ENCODE data around the gene PCP4L1. TPM values are rescaled to one million over a fixed set of nuclear protein-coding genes. Genes with fewer than 3 reads are reported as not detected.

PCP4L1 gene
- total and polyA plus RNA-seq, 7 experiments from 2014 or later, result 0.15 TPM; not detected in 6

DNA sequence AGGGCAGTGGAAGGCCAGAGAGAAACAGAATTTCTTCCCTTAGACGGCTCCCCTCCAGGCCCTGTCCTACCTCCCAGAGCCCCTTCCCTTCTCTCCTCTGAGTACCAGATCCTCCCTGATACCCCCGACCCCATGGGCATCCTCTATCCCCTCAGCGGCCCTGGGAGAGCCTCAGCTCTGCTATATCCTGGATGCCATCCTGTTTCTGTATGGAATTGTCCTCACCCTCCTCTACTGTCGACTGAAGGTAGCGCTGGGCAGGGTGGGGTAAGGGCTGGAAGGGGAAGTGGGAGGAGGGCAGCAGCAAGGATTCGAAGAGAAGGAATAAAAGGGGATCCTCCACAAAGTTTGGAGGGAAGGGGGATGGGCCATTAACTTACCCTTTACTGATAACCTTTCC is 40.7 kb upstream of the PCP4L1 start:
- POLR2A ChIA-PET, result interaction anchor here (1.1 to 16.8 kb wide), 5 partner anchors 8 to 96 kb away, joined by 3 to 508 read pairs (median 16); partner anchors contain the start of genes ADAMTS4, NDUFS2, SDHC and TOMM40L
- CTCF ChIA-PET, result interaction anchor here (0.7 to 3.8 kb wide), 4 partner anchors 11 to 97 kb away, joined by 3 to 19 read pairs (median 4); partner anchors contain the start of gene SDHC
- Mint-ChIP-seq H3K36me3 (peaks cover 3 to 22% (median 16%) of the 10 kb centered on the region in 5 donors), H3K27ac (peak overlapping the region; percentile 64 to 99 (median 91)), H3K4me1 (peaks cover 31 to 66% (median 55%) of the 10 kb centered on the region in 7 donors), H3K4me3 (peak overlapping the region in 6 of 10 donors; percentile 21 to 72 (median 66)), H3K27me3 (no peaks in the 10 kb centered on the region), H3K9me3 (no peaks in the 10 kb centered on the region)
- Histone ChIP-seq H3K4me3 (ENCODE audit: low read length) (no peak overlapping the region), H3K27ac (ENCODE audit: low read depth, low read length) (peak overlapping the region; percentile 52), H3K27me3 (ENCODE audit: control insufficient read depth in 2 of 2, insufficient read depth in 2 of 2, low read length in 2 of 2) (no peaks in the 10 kb centered on the region), H3K36me3 (ENCODE audit: control insufficient read depth in 2 of 3, insufficient read depth in 3 of 3, low read length in 3 of 3) (peaks cover 0 to 21% (median 9%) of the 10 kb centered on the region in 3 experiments), H3K4me1 (ENCODE audit: control insufficient read depth in 2 of 2, insufficient read depth in 2 of 2, low read length in 2 of 2) (peaks cover 0 to 45% of the 10 kb centered on the region in 2 donors), H3K9me3 (ENCODE audit: control insufficient read depth in 2 of 3, low read length in 3 of 3) (no peaks in the 10 kb centered on the region)
- intact Hi-C loops (cut with micrococcal nuclease), result no loop called here
- ATAC-seq (no peak), DNase-seq (no peak)

DNA sequence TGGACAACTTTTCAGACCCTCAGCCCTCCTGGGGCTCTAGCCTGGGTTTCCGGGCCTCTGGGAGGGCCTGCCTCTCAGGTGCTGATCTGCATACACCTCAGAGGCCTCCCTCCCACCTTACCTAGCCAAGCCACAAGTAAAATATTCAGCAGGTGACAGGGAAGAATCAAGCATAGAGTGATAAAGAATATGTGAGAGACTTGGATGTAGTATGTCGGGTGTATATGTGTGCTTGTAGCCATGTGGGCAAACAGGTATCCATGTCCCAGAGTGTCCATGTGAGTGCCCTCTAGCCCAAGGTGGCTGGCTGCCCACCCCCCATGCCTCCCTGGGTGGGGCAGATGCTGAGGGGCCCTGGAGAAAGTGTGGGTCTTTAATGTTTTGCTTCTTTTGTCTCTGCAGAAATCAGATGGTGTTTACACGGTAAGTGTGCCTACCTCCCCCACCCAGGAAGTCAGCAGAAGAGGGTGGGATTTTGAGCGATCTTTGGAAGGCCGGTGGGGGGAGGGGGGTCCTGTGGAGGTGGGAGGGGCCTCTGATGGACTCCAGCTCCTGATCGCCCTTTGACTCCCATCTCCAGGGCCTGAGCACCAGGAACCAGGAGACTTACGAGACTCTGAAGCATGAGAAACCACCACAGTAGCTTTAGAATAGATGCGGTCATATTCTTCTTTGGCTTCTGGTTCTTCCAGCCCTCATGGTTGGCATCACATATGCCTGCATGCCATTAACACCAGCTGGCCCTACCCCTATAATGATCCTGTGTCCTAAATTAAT is 40.1 kb upstream of the PCP4L1 start:
- Mint-ChIP-seq H3K27me3 (no peaks in the 10 kb centered on the region), H3K4me1 (peaks cover 31 to 69% (median 60%) of the 10 kb centered on the region in 7 donors), H3K9me3 (no peaks in the 10 kb centered on the region), H3K4me3 (peak overlapping the region in 9 of 10 donors; percentile 21 to 72 (median 65)), H3K27ac (peak overlapping the region; percentile 64 to 99 (median 91)), H3K36me3 (peaks cover 0 to 15% (median 10%) of the 10 kb centered on the region in 5 donors)
- ATAC-seq (no peak), DNase-seq (peak in 3 of 9 donors; percentile 16 to 29 (median 27))
- Histone ChIP-seq H3K4me3 (ENCODE audit: low read length) (peak overlapping the region; percentile 19), H3K9me3 (ENCODE audit: control insufficient read depth in 2 of 3, low read length in 3 of 3) (no peaks in the 10 kb centered on the region), H3K4me1 (ENCODE audit: control insufficient read depth in 2 of 2, insufficient read depth in 2 of 2, low read length in 2 of 2) (peaks cover 0 to 45% of the 10 kb centered on the region in 2 donors), H3K27me3 (ENCODE audit: control insufficient read depth in 2 of 2, insufficient read depth in 2 of 2, low read length in 2 of 2) (no peaks in the 10 kb centered on the region), H3K27ac (ENCODE audit: low read depth, low read length) (peak overlapping the region; percentile 52), H3K36me3 (ENCODE audit: control insufficient read depth in 2 of 3, insufficient read depth in 3 of 3, low read length in 3 of 3) (peaks cover 0 to 14% (median 4%) of the 10 kb centered on the region in 3 experiments)
- ChIA-PET POLR2A (interaction anchor here (1.0 to 16.8 kb wide), 7 partner anchors 8 to 171 kb away, joined by 3 to 508 read pairs (median 8); partner anchors contain the start of genes ADAMTS4, NDUFS2 and TOMM40L), CTCF (interaction anchor here (1.1 to 3.8 kb wide), 9 partner anchors 8 to 164 kb away, joined by 3 to 19 read pairs (median 5); partner anchors contain the start of gene NDUFS2)
- intact Hi-C loops (cut with micrococcal nuclease), result no loop called here

DNA sequence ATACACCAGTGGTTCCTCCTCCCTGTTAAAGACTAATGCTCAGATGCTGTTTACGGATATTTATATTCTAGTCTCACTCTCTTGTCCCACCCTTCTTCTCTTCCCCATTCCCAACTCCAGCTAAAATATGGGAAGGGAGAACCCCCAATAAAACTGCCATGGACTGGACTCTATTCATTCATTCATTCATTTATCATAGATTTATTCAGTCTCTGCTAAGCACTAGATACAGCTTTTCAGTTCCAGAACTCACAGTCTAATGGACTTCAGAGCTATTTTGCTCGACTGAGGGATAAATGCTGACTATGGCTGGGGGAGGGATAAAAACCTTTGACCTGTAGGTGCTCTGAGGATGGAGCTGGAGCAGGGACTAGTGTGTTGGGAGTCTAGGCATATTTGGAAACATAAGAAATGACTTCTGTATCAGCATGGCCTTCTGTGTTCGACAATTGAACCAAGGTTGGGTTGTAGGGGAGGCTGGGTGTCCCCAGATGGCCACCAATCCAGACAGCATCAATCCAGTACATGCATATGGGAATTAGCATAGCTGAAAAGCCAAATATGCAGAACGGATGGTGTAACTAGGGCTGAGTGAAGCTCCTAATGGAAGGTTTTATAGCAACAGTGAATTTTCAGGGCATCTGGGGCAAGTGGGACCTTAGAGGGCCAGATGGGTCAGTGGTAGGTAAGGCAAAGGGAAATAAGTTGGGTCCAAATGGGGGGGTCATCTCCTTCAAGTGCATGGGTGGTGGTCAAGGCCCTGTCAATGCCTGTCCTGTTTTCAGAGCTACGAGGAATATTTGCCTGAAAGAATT is 39.3 kb upstream of the PCP4L1 start:
- H3K36me3 ChIP-seq (ENCODE audit: control insufficient read depth in 2 of 3, insufficient read depth in 3 of 3, low read length in 3 of 3), result peaks cover 0 to 6% (median 0%) of the 10 kb centered on the region in 3 experiments
- DNase-seq (no peak), ATAC-seq (no peak)
- Mint-ChIP-seq H3K9me3 (no peaks in the 10 kb centered on the region), H3K27me3 (no peaks in the 10 kb centered on the region), H3K4me3 (peak overlapping the region in 8 of 10 donors; percentile 8 to 70 (median 64)), H3K36me3 (peaks cover 0 to 8% (median 3%) of the 10 kb centered on the region in 5 donors), H3K27ac (peak overlapping the region in 8 of 9 donors; percentile 85 to 99 (median 92)), H3K4me1 (peaks cover 31 to 76% (median 68%) of the 10 kb centered on the region in 7 donors)
- H3K4me3 ChIP-seq (ENCODE audit: low read length), result no peak overlapping the region
- CTCF ChIA-PET, result interaction anchor here (0.6 to 3.8 kb wide), 14 partner anchors 9 to 506 kb away, joined by 3 to 19 read pairs (median 4); partner anchors contain the start of gene NDUFS2
- H3K9me3 ChIP-seq (ENCODE audit: control insufficient read depth in 2 of 3, low read length in 3 of 3), result no peaks in the 10 kb centered on the region
- intact Hi-C loops (cut with micrococcal nuclease), result no loop called here
- no peaks in the 10 kb centered on the region for H3K27me3 ChIP-seq (ENCODE audit: control insufficient read depth in 2 of 2, insufficient read depth in 2 of 2, low read length in 2 of 2)
- H3K27ac ChIP-seq (ENCODE audit: low read depth, low read length), result peak overlapping the region; percentile 52
- peaks cover 0 to 45% of the 10 kb centered on the region in 2 donors for H3K4me1 ChIP-seq (ENCODE audit: control insufficient read depth in 2 of 2, insufficient read depth in 2 of 2, low read length in 2 of 2)
- POLR2A ChIA-PET, result interaction anchor here (0.5 to 16.8 kb wide), 7 partner anchors 20 to 188 kb away, joined by 3 to 508 read pairs (median 6); partner anchors contain the start of genes ADAMTS4 and NDUFS2

DNA sequence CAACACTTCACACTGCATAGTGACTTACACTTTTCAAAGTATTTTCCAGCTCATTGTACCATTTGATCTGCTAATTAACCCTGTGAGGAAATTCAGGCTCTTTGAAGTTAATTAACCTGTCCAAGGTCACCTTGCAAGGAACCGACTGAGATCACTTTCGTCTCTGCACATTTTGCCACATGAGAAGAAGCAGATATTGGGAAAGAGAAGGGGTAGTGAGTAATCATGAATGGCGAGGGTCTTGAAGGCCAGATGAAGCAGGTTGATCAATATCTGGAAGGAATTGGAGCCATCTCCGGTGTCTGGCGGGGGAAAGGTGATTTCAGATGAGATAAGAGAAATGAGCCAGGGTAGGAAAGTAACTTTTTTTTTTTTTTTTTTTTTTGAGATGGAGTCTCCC is 38.5 kb upstream of the PCP4L1 start:
- ChIA-PET POLR2A (interaction anchor here (0.5 to 16.8 kb wide), 3 partner anchors 21 to 162 kb away, joined by 3 to 508 read pairs (median 8); partner anchors contain the start of genes ADAMTS4 and NDUFS2), CTCF (interaction anchor here (1.0 to 3.8 kb wide), 5 partner anchors 10 to 28 kb away, joined by 3 to 19 read pairs (median 8); partner anchors contain the start of gene NDUFS2)
- Histone ChIP-seq H3K36me3 (ENCODE audit: control insufficient read depth in 2 of 3, insufficient read depth in 3 of 3, low read length in 3 of 3) (peaks cover 0 to 2% (median 0%) of the 10 kb centered on the region in 3 experiments), H3K27me3 (ENCODE audit: control insufficient read depth in 2 of 2, insufficient read depth in 2 of 2, low read length in 2 of 2) (no peaks in the 10 kb centered on the region), H3K27ac (ENCODE audit: low read depth, low read length) (no peak overlapping the region), H3K4me1 (ENCODE audit: control insufficient read depth in 2 of 2, insufficient read depth in 2 of 2, low read length in 2 of 2) (peaks cover 0 to 44% of the 10 kb centered on the region in 2 donors), H3K4me3 (ENCODE audit: low read length) (no peak overlapping the region), H3K9me3 (ENCODE audit: control insufficient read depth in 2 of 3, low read length in 3 of 3) (no peaks in the 10 kb centered on the region)
- H3K27me3 Mint-ChIP-seq, result no peaks in the 10 kb centered on the region
- ATAC-seq (no peak), DNase-seq (no peak)
- no peaks in the 10 kb centered on the region for H3K9me3 Mint-ChIP-seq
- intact Hi-C loops (cut with micrococcal nuclease), result loop anchor here in 1 of 2 donors (10.0 kb wide), 2 partner anchors 175 to 955 kb away; partner anchors contain the start of genes DCAF8 and USF1
- H3K36me3 Mint-ChIP-seq, result peaks cover 0 to 3% (median 0%) of the 10 kb centered on the region in 5 donors
- H3K4me3 Mint-ChIP-seq, result peak overlapping the region in 2 of 10 donors; percentile 34 to 48
- peak overlapping the region in 8 of 9 donors; percentile 45 to 99 (median 86) for H3K27ac Mint-ChIP-seq
- peaks cover 31 to 71% (median 63%) of the 10 kb centered on the region in 7 donors for H3K4me1 Mint-ChIP-seq

DNA sequence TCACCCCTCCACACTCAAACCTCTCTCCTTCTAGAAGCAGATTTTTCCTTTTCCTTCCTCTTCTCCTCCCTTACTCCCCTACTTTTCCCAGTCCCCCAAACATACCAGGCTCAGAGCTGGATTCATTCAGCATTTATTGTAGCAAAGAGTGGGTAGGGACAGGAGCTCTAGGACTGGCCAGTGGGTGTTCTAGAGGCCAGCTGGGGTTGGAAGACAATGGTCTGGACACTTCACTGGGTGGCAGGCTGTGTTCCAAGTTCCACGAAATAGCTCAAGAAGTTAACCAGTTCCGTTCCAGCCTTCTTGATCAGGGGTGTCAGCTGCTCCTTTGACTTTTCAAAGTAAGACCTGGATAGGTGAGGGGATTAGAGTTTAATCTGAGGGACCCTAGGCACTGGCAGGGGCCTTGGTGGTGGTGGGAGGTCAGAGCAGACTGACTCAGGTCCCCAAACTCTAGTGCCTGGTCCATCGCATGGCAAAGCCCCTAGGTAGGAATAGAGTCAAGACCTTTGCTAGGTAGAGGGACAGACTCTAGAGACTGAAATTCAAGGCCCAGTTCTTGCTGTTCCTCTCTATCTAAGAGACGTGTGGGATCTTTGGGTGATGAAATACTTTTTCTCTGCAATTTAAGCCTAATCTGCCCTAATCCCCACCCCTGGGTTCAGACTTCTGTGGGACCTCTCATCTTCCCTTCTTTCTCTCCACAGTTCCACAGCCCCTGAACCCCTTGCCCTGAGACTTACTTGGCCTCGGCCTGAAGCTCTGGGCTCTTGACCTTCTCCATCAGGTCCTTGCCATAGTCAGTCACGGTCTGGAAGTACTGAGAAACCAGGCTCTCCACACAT is 36.1 kb upstream of the PCP4L1 start:
- POLR2A ChIA-PET, result interaction anchor here (0.6 to 16.8 kb wide), 5 partner anchors 23 to 91 kb away, joined by 3 to 508 read pairs (median 5); partner anchors contain the start of genes ADAMTS4, DEDD, NDUFS2 and SDHC
- Histone ChIP-seq H3K4me1 (ENCODE audit: control insufficient read depth in 2 of 2, insufficient read depth in 2 of 2, low read length in 2 of 2) (peaks cover 5 to 51% of the 10 kb centered on the region in 2 donors), H3K27me3 (ENCODE audit: control insufficient read depth in 2 of 2, insufficient read depth in 2 of 2, low read length in 2 of 2) (no peaks in the 10 kb centered on the region), H3K4me3 (ENCODE audit: low read length) (no peak overlapping the region), H3K27ac (ENCODE audit: low read depth, low read length) (no peak overlapping the region), H3K36me3 (ENCODE audit: control insufficient read depth in 2 of 3, insufficient read depth in 3 of 3, low read length in 3 of 3) (no peaks in the 10 kb centered on the region), H3K9me3 (ENCODE audit: control insufficient read depth in 2 of 3, low read length in 3 of 3) (no peaks in the 10 kb centered on the region)
- Mint-ChIP-seq H3K4me1 (peaks cover 42 to 77% (median 66%) of the 10 kb centered on the region in 7 donors), H3K27ac (peak overlapping the region in 6 of 9 donors; percentile 19 to 93 (median 60)), H3K27me3 (no peaks in the 10 kb centered on the region), H3K4me3 (no peak overlapping the region), H3K9me3 (no peaks in the 10 kb centered on the region), H3K36me3 (peaks cover 0 to 2% (median 0%) of the 10 kb centered on the region in 5 donors)
- intact Hi-C loops (cut with micrococcal nuclease), result loop anchor here in 1 of 2 donors (10.0 kb wide), 2 partner anchors 178 to 958 kb away; partner anchors contain the start of genes DCAF8 and USF1
- DNase-seq, result no peak
- CTCF ChIA-PET, result interaction anchor here (0.6 to 3.2 kb wide), 10 partner anchors 12 to 434 kb away, joined by 3 to 34 read pairs (median 4); partner anchors contain the start of gene PPOX
- ATAC-seq, result no peak
